H9 (cell line): ENCODE measurements around the gene TBC1D19. TPM values are rescaled to one million over a fixed set of nuclear protein-coding genes. Genes with fewer than 3 reads are reported as not detected.

Source experiments
- DNase-seq: peaks from one replicate; pipeline ENCODE4 v3.0.0-alpha.2; 2017
- H2AFZ ChIP-seq: one replicate; pipeline ENCODE4 v1.6.1; 2013; ENCODE audit warnings: mild to moderate bottlenecking, low read length, control low read depth, moderate library complexity
- H2AK5ac ChIP-seq: 2 replicates; pipeline ENCODE4 v1.6.1; 2013; ENCODE audit warnings: low read length, control low read depth, mixed read lengths; ENCODE audit not compliant: insufficient read length
- H2BK120ac ChIP-seq: one replicate; pipeline ENCODE4 v1.6.1; 2013; ENCODE audit warnings: low read depth, mild to moderate bottlenecking, low read length, control low read depth, inconsistent platforms; ENCODE audit not compliant: poor library complexity, severe bottlenecking
- H2BK12ac ChIP-seq: 2 replicates; pipeline ENCODE4 v1.6.1; 2013; ENCODE audit warnings: low read length, control low read depth, mixed read lengths, low read depth; ENCODE audit not compliant: insufficient read length
- H2BK15ac ChIP-seq: 2 replicates; pipeline ENCODE4 v1.6.1; 2013; ENCODE audit warnings: low read depth, low read length, control low read depth
- H2BK20ac ChIP-seq: one replicate; pipeline ENCODE4 v1.6.1; 2013; ENCODE audit warnings: low read depth, mild to moderate bottlenecking, low read length, control low read depth, inconsistent platforms; ENCODE audit not compliant: poor library complexity, severe bottlenecking
- H2BK5ac ChIP-seq: 2 replicates; pipeline ENCODE4 v1.6.1; 2013; ENCODE audit warnings: low read length, control low read depth, mixed read lengths; ENCODE audit not compliant: insufficient read length
- H3K14ac ChIP-seq: 2 replicates; pipeline ENCODE4 v1.6.1; 2013; ENCODE audit warnings: low read length, control low read depth; ENCODE audit not compliant: insufficient read depth
- H3K18ac ChIP-seq: 2 replicates; pipeline ENCODE4 v1.6.1; 2013; ENCODE audit warnings: low read depth, mild to moderate bottlenecking, mixed read lengths, low read length, control low read depth; ENCODE audit not compliant: insufficient read length
- H3K23ac ChIP-seq: 2 replicates; pipeline ENCODE4 v1.6.1; 2013; ENCODE audit warnings: low read length, control low read depth, mixed read lengths, low read depth; ENCODE audit not compliant: insufficient read length
- H3K23me2 ChIP-seq: 2 replicates; pipeline ENCODE4 v1.6.1; 2013; ENCODE audit warnings: low read depth, mild to moderate bottlenecking, mixed read lengths, low read length, control low read depth; ENCODE audit not compliant: insufficient read length, poor library complexity, severe bottlenecking
- H3K27ac ChIP-seq: 2 replicates; pipeline ENCODE4 v1.5.1; 2013; ENCODE audit warnings: low read length, control low read depth, mixed read lengths, low read depth; ENCODE audit not compliant: insufficient read length
- H3K27me3 ChIP-seq: 2 replicates; pipeline ENCODE4 v1.6.1; 2013; ENCODE audit warnings: low read length, control low read depth, inconsistent platforms; ENCODE audit not compliant: insufficient read depth
- H3K4ac ChIP-seq: 2 replicates; pipeline ENCODE4 v1.6.1; 2013; ENCODE audit warnings: low read depth, mild to moderate bottlenecking, control low read depth, inconsistent platforms, low read length, moderate library complexity
- H3K4me1 ChIP-seq: 2 replicates; pipeline ENCODE4 v1.6.1; 2013; ENCODE audit warnings: low read length, control low read depth, inconsistent platforms; ENCODE audit not compliant: insufficient read depth
- H3K4me2 ChIP-seq: 2 replicates; pipeline ENCODE4 v1.6.1; 2013; ENCODE audit warnings: low read length, control low read depth, mixed read lengths; ENCODE audit not compliant: insufficient read length, insufficient read depth
- H3K56ac ChIP-seq: 2 replicates; pipeline ENCODE4 v1.6.1; 2013; ENCODE audit warnings: low read depth, mild to moderate bottlenecking, mixed read lengths, low read length, control low read depth; ENCODE audit not compliant: insufficient read length
- H3K79me1 ChIP-seq: 2 replicates; pipeline ENCODE4 v1.6.1; 2013; ENCODE audit warnings: low read depth, mild to moderate bottlenecking, moderate library complexity, low read length, control low read depth, inconsistent platforms; ENCODE audit not compliant: insufficient read depth, poor library complexity, severe bottlenecking
- H3K79me2 ChIP-seq: 2 replicates; pipeline ENCODE4 v1.6.1; 2013; ENCODE audit warnings: low read length, control low read depth, inconsistent platforms; ENCODE audit not compliant: insufficient read depth
- H3K9ac ChIP-seq: 2 replicates; pipeline ENCODE4 v1.6.1; 2013; ENCODE audit warnings: low read length, control low read depth, mixed read lengths; ENCODE audit not compliant: insufficient read length; ENCODE audit errors: extremely low read depth
- H3K9me3 ChIP-seq: one replicate; pipeline ENCODE4 v1.6.1; 2013; ENCODE audit warnings: low read depth, low read length, inconsistent platforms; ENCODE audit not compliant: control insufficient read depth
- H3T11ph ChIP-seq: one replicate; pipeline ENCODE4 v1.6.1; 2013; ENCODE audit warnings: mild to moderate bottlenecking, low read length, control low read depth, inconsistent platforms
- H4K20me1 ChIP-seq: one replicate; pipeline ENCODE4 v1.6.1; 2013; ENCODE audit not compliant: control insufficient read depth, insufficient read length, insufficient read depth
- H4K5ac ChIP-seq: 2 replicates; pipeline ENCODE4 v1.6.1; 2013; ENCODE audit warnings: low read depth, mild to moderate bottlenecking, mixed read lengths, low read length, control low read depth; ENCODE audit not compliant: insufficient read length
- H4K8ac ChIP-seq: replicated peaks from 2 replicates; pipeline ENCODE4 v1.6.1; 2013; ENCODE audit warnings: low read length, control low read depth, mixed read lengths, low read depth; ENCODE audit not compliant: insufficient read length
- H4K91ac ChIP-seq: 2 replicates; pipeline ENCODE4 v1.6.1; 2013; ENCODE audit warnings: low read depth, mild to moderate bottlenecking, moderate library complexity, mixed read lengths, low read length, control low read depth; ENCODE audit not compliant: insufficient read length
- H3K27ac Mint-ChIP-seq, 3 experiments: 2 replicates in 2 of 3; 3 replicates in 1 of 3; pipeline ENCODE4 v1.8.0; 2020 to 2021; ENCODE audit warnings: mixed read lengths in 3 of 3, mild to moderate bottlenecking in 1 of 3, moderate library complexity in 1 of 3
- H3K27me3 Mint-ChIP-seq: 2 replicates; pipeline ENCODE4 v1.8.0; 2021; ENCODE audit warnings: low read depth, mild to moderate bottlenecking, moderate library complexity, mixed read lengths
- H3K36me3 Mint-ChIP-seq, 3 experiments: 2 replicates in 2 of 3; 3 replicates in 1 of 3; pipeline ENCODE4 v1.8.0; 2020 to 2021; ENCODE audit warnings: low read depth in 3 of 3, mixed read lengths in 3 of 3; ENCODE audit not compliant: insufficient read depth in 1 of 3
- H3K4me1 Mint-ChIP-seq, 2 experiments: 2 replicates each; pipeline ENCODE4 v1.8.0; 2020; ENCODE audit warnings: mixed read lengths in 2 of 2
- H3K4me3 Mint-ChIP-seq, 2 experiments: 2 replicates in 1 of 2; 3 replicates in 1 of 2; pipeline ENCODE4 v1.8.0; 2020 to 2021; ENCODE audit warnings: mild to moderate bottlenecking in 2 of 2, mixed read lengths in 2 of 2, moderate library complexity in 1 of 2
- H3K9me3 Mint-ChIP-seq, 2 experiments: 2 replicates in 1 of 2; 3 replicates in 1 of 2; pipeline ENCODE4 v1.8.0; 2020; ENCODE audit warnings: mild to moderate bottlenecking in 2 of 2, mixed read lengths in 2 of 2, moderate library complexity in 1 of 2
- WGBS: extraction: QIAGEN DNeasy Blood & Tissue Kit; methylation state at CpG from one replicate; pipeline ENCODE4 v1.1.7; 2013; ENCODE audit warnings: missing lambda C conversion rate, low lambda C conversion rate, mixed read lengths; ENCODE audit not compliant: insufficient read length; ENCODE audit errors: extremely low coverage; 5-methylcytosine and 5-hydroxymethylcytosine counted together
- total RNA-seq: library from RNA; stranded (reverse); gene quantifications from 2 replicates; pipeline ENCODE4 v1.2.1, GENCODE V29; 2021
- TF ChIP-seq, protein P1 (sequence below): fragments of 200-600 bp; sonication (generic); conservative IDR thresholded peaks from 3 replicates; pipeline ENCODE4 v1.8.0; 2021; ENCODE audit warnings: antibody characterized with exemption, mild to moderate bottlenecking

The TBC1D19 gene
- total RNA-seq, 1 experiment from 2014 or later: 3.2 TPM

- no peak for DNase-seq
- Mint-ChIP-seq H3K4me3 (no peak overlapping the region), H3K4me1 (peaks cover 16 to 18% of the 10 kb centered on the region in 2 experiments), H3K36me3 (no peaks in the 10 kb centered on the region), H3K27ac (peak overlapping the region in 1 of 3 experiments; percentile 59; a peak in 1 of 7 replicates), H3K27me3 (no peaks in the 10 kb centered on the region; the same call in 1 of the 2 replicates), H3K9me3 (peaks cover 0 to 6% of the 10 kb centered on the region in 2 experiments; a peak in 2 of 5 replicates)
- H2BK20ac ChIP-seq: no peak overlapping the region
- H3K9ac ChIP-seq: no peak overlapping the region
- H3K9me3 ChIP-seq: no peaks in the 10 kb centered on the region
- H4K5ac ChIP-seq: no peak overlapping the region
- no peak overlapping the region for H2BK5ac ChIP-seq
- H3K4me2 ChIP-seq: no peak overlapping the region
- H2BK15ac ChIP-seq: no peak overlapping the region
- H3K56ac ChIP-seq: no peak overlapping the region
- no peak overlapping the region for H3K14ac ChIP-seq
- H3K4me1 ChIP-seq: no peaks in the 10 kb centered on the region
- H4K8ac ChIP-seq: no peak overlapping the region
- no peaks in the 10 kb centered on the region for H4K20me1 ChIP-seq
- no peaks in the 10 kb centered on the region for H3K23me2 ChIP-seq
- no peak overlapping the region for H3K23ac ChIP-seq
- TF ChIP-seq, protein P1, sequence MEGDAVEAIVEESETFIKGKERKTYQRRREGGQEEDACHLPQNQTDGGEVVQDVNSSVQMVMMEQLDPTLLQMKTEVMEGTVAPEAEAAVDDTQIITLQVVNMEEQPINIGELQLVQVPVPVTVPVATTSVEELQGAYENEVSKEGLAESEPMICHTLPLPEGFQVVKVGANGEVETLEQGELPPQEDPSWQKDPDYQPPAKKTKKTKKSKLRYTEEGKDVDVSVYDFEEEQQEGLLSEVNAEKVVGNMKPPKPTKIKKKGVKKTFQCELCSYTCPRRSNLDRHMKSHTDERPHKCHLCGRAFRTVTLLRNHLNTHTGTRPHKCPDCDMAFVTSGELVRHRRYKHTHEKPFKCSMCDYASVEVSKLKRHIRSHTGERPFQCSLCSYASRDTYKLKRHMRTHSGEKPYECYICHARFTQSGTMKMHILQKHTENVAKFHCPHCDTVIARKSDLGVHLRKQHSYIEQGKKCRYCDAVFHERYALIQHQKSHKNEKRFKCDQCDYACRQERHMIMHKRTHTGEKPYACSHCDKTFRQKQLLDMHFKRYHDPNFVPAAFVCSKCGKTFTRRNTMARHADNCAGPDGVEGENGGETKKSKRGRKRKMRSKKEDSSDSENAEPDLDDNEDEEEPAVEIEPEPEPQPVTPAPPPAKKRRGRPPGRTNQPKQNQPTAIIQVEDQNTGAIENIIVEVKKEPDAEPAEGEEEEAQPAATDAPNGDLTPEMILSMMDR: no peak
- no peak overlapping the region for H2BK12ac ChIP-seq
- no peak overlapping the region for H2BK120ac ChIP-seq
- H3K79me1 ChIP-seq: no peaks in the 10 kb centered on the region
- no peak overlapping the region for H3K18ac ChIP-seq
- H3K4ac ChIP-seq: no peak overlapping the region
- no peak overlapping the region for H4K91ac ChIP-seq
- no peak overlapping the region for H3K27ac ChIP-seq
- no peak overlapping the region for H2AFZ ChIP-seq
- no peak overlapping the region for H2AK5ac ChIP-seq
- no CpG with 5 or more reads among the region's 1 CpG for WGBS
- no peak overlapping the region for H3T11ph ChIP-seq
- H3K27me3 ChIP-seq: no peaks in the 10 kb centered on the region
- H3K79me2 ChIP-seq: no peaks in the 10 kb centered on the region
These were observed 204.5 kb downstream of the TBC1D19 start for GRCh38 chr4:26788341-26788733.
